GM20000 (cell line): Measurements from ENCODE around the gene OBSL1.

Experiments
- DNase-seq: peaks from one replicate; pipeline ENCODE4 v3.0.0; 2012; ENCODE audit warnings: low spot score
- TF ChIP-seq, protein P1 (sequence below): IDR thresholded peaks from 2 replicates; pipeline ENCODE4 v1.5.1; 2012; ENCODE audit warnings: mild to moderate bottlenecking, control low read depth; ENCODE audit errors: extremely low read depth, missing control alignments

Gene OBSL1

DNA sequence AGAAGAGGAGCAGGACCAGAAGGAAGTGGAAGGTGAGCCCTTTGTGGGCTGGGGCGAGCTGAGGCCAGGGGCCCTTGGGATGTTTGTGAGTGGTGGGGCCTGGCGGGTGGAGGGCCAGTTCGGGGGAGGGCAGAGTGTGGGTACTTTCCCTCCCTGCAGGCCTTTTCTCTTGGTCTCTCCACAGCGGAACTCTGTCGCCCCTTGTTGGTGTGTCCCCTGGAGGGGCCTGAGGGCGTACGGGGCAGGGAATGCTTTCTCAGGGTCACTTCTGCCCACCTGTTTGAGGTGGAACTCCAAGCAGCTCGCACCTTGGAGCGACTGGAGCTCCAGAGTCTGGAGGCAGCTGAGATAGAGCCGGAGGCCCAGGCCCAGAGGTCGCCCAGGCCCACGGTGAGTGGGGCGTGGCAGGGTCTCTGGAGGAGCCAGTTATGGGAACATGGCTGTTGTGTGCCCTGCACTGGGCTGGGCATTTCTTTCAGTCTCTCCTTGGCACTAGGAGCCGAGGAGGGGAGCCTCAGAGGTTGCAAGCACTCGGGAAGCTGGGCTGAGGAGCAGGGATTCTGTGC, 37.1 kb upstream of the OBSL1 start:
- DNase-seq, result no peak
- TF ChIP-seq, protein P1, sequence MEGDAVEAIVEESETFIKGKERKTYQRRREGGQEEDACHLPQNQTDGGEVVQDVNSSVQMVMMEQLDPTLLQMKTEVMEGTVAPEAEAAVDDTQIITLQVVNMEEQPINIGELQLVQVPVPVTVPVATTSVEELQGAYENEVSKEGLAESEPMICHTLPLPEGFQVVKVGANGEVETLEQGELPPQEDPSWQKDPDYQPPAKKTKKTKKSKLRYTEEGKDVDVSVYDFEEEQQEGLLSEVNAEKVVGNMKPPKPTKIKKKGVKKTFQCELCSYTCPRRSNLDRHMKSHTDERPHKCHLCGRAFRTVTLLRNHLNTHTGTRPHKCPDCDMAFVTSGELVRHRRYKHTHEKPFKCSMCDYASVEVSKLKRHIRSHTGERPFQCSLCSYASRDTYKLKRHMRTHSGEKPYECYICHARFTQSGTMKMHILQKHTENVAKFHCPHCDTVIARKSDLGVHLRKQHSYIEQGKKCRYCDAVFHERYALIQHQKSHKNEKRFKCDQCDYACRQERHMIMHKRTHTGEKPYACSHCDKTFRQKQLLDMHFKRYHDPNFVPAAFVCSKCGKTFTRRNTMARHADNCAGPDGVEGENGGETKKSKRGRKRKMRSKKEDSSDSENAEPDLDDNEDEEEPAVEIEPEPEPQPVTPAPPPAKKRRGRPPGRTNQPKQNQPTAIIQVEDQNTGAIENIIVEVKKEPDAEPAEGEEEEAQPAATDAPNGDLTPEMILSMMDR, result no peak

- DNase-seq, result no peak
- TF ChIP-seq, protein P1, result no peak
Measured at GRCh38 chr2:219607931-219608330, 36.6 kb upstream of the OBSL1 start.

- TF ChIP-seq, protein P1, result no peak
- DNase-seq, result no peak
Measured at GRCh38 chr2:219605607-219605954, 34.2 kb upstream of the OBSL1 start.

DNA sequence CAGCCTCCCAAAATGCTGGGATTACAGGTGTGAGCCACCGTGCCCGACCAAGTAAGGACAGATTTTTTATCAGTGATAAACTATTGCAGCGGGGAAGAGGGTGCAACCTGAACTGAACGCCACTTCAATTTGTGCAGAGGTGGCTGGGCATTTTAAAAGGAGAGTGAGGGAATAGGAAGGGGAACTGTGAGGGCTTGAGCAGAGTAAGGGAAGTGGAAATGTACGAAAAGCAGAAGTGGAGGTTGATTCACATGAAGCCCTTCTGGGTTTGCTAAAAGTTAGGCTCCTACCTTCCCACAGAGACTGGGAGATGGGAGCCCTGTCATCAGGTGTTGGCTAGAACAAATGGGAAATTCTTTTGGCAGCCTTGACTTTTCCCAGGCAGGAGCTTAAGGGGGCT, 32.4 kb upstream of the OBSL1 start:
- no peak for DNase-seq
- TF ChIP-seq, protein P1, result no peak

GRCh38 chr2:219598308-219599078, 27.2 kb upstream of the OBSL1 start:
- DNase-seq, result no peak

DNA sequence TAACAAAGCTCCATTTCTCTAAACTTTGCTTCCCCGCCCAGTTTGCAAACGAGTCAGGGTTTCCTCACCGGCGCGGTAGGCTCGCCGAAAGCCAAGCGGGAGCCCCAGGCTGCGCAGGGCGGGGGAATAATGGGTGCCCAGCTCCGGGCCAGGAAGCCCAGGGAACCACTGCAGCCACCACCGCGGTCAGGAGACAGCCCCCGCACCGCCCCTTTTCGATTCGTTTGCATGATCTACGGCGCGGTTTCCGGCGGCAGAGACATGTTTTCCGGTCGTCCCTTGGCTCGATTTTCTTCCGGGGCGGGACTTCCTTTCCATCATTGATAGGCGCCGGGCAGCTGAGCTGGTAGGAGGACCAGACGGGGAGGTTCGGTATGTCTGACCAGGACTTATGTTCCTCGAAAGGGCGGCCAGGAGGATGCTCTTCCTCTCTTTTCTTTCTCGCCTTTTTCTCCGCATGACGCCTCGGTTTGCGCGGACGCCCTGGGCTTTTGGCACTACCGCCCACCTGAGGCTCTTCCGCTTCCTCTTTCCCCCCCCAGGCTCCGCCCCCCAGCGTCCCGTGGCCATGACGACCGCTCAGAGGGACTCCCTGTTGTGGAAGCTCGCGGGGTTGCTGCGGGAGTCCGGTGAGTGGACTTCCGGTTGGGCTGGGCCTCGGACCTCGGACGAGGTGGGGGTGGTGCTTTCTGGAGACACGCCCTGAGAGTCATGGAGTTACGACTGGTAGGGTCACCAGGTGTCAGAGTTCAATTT, 26.4 kb upstream of the OBSL1 start, which contains the start of gene STK11IP:
TSS of gene STK11IP (plus strand) at position 306 of the 756 bp plus-strand sequence. CDS start at position 569, 263 bp downstream.
- TF ChIP-seq, protein P1, result no peak
- peak; percentile 95 for DNase-seq

More at GRCh38 chr2:219598308-219599078, 27.2 kb upstream of the OBSL1 start:
- TF ChIP-seq, protein P1, result no peak
